Mesothelial cell of epicardium (in vitro differentiated cells): ENCODE data around the gene MAL. TPM values are rescaled to one million over a fixed set of nuclear protein-coding genes. Genes with fewer than 3 reads are reported as not detected.

Experiments
- DNase-seq, 2 experiments: peaks; one replicate each; pipeline ENCODE4 v3.0.0; 2021; ENCODE audit warnings: low spot score in 2 of 2; ENCODE audit not compliant: unreplicated experiment in 2 of 2
- H3K27ac Mint-ChIP-seq: 2 replicates; pipeline ENCODE4 v1.8.0; 2021; ENCODE audit warnings: mixed read lengths
- H3K27me3 Mint-ChIP-seq: 2 replicates; pipeline ENCODE4 v1.8.0; 2021; ENCODE audit warnings: low read depth, mixed read lengths
- H3K36me3 Mint-ChIP-seq: 2 replicates; pipeline ENCODE4 v1.8.0; 2021; ENCODE audit warnings: mixed read lengths
- H3K4me1 Mint-ChIP-seq: 2 replicates; pipeline ENCODE4 v1.8.0; 2021; ENCODE audit warnings: mixed read lengths
- H3K4me3 Mint-ChIP-seq: 2 replicates; pipeline ENCODE4 v1.8.0; 2021; ENCODE audit warnings: mild to moderate bottlenecking, moderate library complexity, mixed read lengths
- H3K9me3 Mint-ChIP-seq: 2 replicates; pipeline ENCODE4 v1.8.0; 2021; ENCODE audit warnings: mixed read lengths
- CTCF ChIP-seq: fragments of 200-600 bp; sonication (generic); IDR thresholded peaks from one replicate; pipeline ENCODE4 v1.5.0; 2021; ENCODE audit warnings: antibody characterized with exemption; ENCODE audit not compliant: unreplicated experiment
- total RNA-seq: library from RNA; stranded (reverse); gene quantifications from 3 replicates; pipeline ENCODE4 v1.2.1, GENCODE V29; 2021

Gene MAL
- total RNA-seq, 1 donor from 2014 or later, result not detected

- no peaks in the 10 kb centered on the region for H3K4me1 Mint-ChIP-seq
- no peak overlapping the region for H3K4me3 Mint-ChIP-seq
- no peak overlapping the region for H3K27ac Mint-ChIP-seq
- no peak for TF ChIP-seq CTCF
- peaks cover 66% of the 10 kb centered on the region for H3K27me3 Mint-ChIP-seq
- no peak for DNase-seq
- no peaks in the 10 kb centered on the region for H3K9me3 Mint-ChIP-seq
- no peaks in the 10 kb centered on the region for H3K36me3 Mint-ChIP-seq
Observed at GRCh38 chr2:95018861-95019550, 6.5 kb upstream of the MAL start.

GRCh38 chr2:95019572-95019971 lies 5.9 kb upstream of the MAL start:
- Mint-ChIP-seq H3K4me1 (no peaks in the 10 kb centered on the region), H3K27ac (no peak overlapping the region), H3K36me3 (no peaks in the 10 kb centered on the region), H3K4me3 (no peak overlapping the region), H3K27me3 (peaks cover 71% of the 10 kb centered on the region), H3K9me3 (no peaks in the 10 kb centered on the region)
- no peak for TF ChIP-seq CTCF
- no peak for DNase-seq

- no peak for TF ChIP-seq CTCF
- DNase-seq, result no peak
- H3K27me3 Mint-ChIP-seq, result peaks cover 74% of the 10 kb centered on the region
- H3K4me1 Mint-ChIP-seq, result no peaks in the 10 kb centered on the region
- H3K27ac Mint-ChIP-seq, result no peak overlapping the region
- H3K4me3 Mint-ChIP-seq, result no peak overlapping the region
- H3K9me3 Mint-ChIP-seq, result no peaks in the 10 kb centered on the region
- no peaks in the 10 kb centered on the region for H3K36me3 Mint-ChIP-seq
Observed at GRCh38 chr2:95020275-95021022, 5.1 kb upstream of the MAL start.

- TF ChIP-seq CTCF, result no peak
- Mint-ChIP-seq H3K27ac (no peak overlapping the region), H3K9me3 (no peaks in the 10 kb centered on the region), H3K36me3 (no peaks in the 10 kb centered on the region), H3K4me1 (peaks cover 4% of the 10 kb centered on the region), H3K27me3 (peaks cover 78% of the 10 kb centered on the region), H3K4me3 (no peak overlapping the region)
- DNase-seq, result no peak
Observed at GRCh38 chr2:95021023-95021416, 4.5 kb upstream of the MAL start.

GRCh38 chr2:95021847-95022246 lies 3.7 kb upstream of the MAL start:
- Mint-ChIP-seq H3K27me3 (peaks cover 86% of the 10 kb centered on the region), H3K4me3 (no peak overlapping the region), H3K9me3 (no peaks in the 10 kb centered on the region), H3K4me1 (peaks cover 6% of the 10 kb centered on the region), H3K27ac (no peak overlapping the region), H3K36me3 (no peaks in the 10 kb centered on the region)
- DNase-seq, result no peak
- TF ChIP-seq CTCF, result no peak
